AG08395 (cell line): ENCODE data around the gene ETF1.
"Not testable (repeated sequence)": the region's sequence is repeated elsewhere in the genome, so short reads cannot be mapped to it uniquely, and the experiment has no call there.

Experiments used
- DNase-seq: peaks from one replicate; pipeline ENCODE4 v3.0.0; 2012; ENCODE audit warnings: mixed read lengths, low spot score

ETF1 gene

GRCh38 chr5:138490648-138491283, 52.3 kb downstream of the ETF1 start:
- DNase-seq, result no peak

- DNase-seq, result no peak
Observed at GRCh38 chr5:138489683-138490061, 53.4 kb downstream of the ETF1 start.

GRCh38 chr5:138488481-138488945, 54.5 kb downstream of the ETF1 start:
- DNase-seq, result peak; percentile 59

GRCh38 chr5:138482638-138483037, 60.4 kb downstream of the ETF1 start:
- DNase-seq, result no peak

GRCh38 chr5:138476918-138477317, 66.1 kb downstream of the ETF1 start:
- DNase-seq, result no peak

- not testable (repeated sequence) for DNase-seq
Observed at GRCh38 chr5:138473151-138473550, 69.9 kb downstream of the ETF1 start.

GRCh38 chr5:138472353-138472752, 70.7 kb downstream of the ETF1 start:
- no peak for DNase-seq

GRCh38 chr5:138471052-138471361, 72.0 kb downstream of the ETF1 start:
- DNase-seq, result no peak

- DNase-seq, result no peak
Observed at GRCh38 chr5:138470322-138471051, 72.5 kb downstream of the ETF1 start.

- DNase-seq, result no peak
Observed at GRCh38 chr5:138469540-138470321, 73.3 kb downstream of the ETF1 start.

GRCh38 chr5:138468966-138469539, 74.0 kb downstream of the ETF1 start:
- DNase-seq, result no peak

GRCh38 chr5:138468133-138468965, 74.7 kb downstream of the ETF1 start:
- no peak for DNase-seq

- no peak for DNase-seq
Observed at GRCh38 chr5:138467711-138468132, 75.3 kb downstream of the ETF1 start.

- no peak for DNase-seq
Observed at GRCh38 chr5:138466900-138467710, 75.9 kb downstream of the ETF1 start.

GRCh38 chr5:138466125-138466899, 76.7 kb downstream of the ETF1 start:
- DNase-seq, result no peak

- peak; percentile 90 for DNase-seq
Observed at GRCh38 chr5:138465261-138466124, 77.5 kb downstream of the ETF1 start, which contains the start of gene EGR1. TSS of gene EGR1 (plus strand) at chr5:138465479. CDS start at chr5:138465762, 283 bp downstream.

- DNase-seq, result peak; percentile 95
Observed at GRCh38 chr5:138464388-138465260, 78.4 kb downstream of the ETF1 start.

GRCh38 chr5:138464008-138464387, 79.0 kb downstream of the ETF1 start:
- peak; percentile 98 for DNase-seq
